Right lobe of liver (tissue), 6 donors: ENCODE results near the gene SLC22A1. TPM values are rescaled to one million over a fixed set of nuclear protein-coding genes. Genes with fewer than 3 reads are reported as not detected.
A peak's percentile ranks its signal among the peaks of the same experiment; 100 is the strongest.

ENCODE experiments used
- ATAC-seq, 4 donors: fragments of 200-7000 bp; cut with Tn5 transposase; one replicate each; pipeline ENCODE4 v1.9.1; 2020; ENCODE audit warnings: mild to moderate bottlenecking in 4 of 4, moderate library complexity in 4 of 4
- DNase-seq, 3 donors: peaks; one replicate each; pipeline ENCODE4 v3.0.0-alpha.2; 2020
- H3K27ac ChIP-seq, 3 donors: fragments of 200-600 bp; one replicate each; pipeline ENCODE4 v1.8.0; 2022
- H3K27me3 ChIP-seq, 2 donors: fragments of 200-600 bp; one replicate each; pipeline ENCODE4 v1.8.0; 2022
- H3K36me3 ChIP-seq, 4 donors: fragments of 200-600 bp; sonication (generic) in 1 of 4; one replicate each; pipeline versions ENCODE4 v1.5.1 to v1.8.0; 2017 to 2022; ENCODE audit warnings: control low read depth in 1 of 4
- H3K4me1 ChIP-seq, 4 donors: fragments of 200-600 bp; sonication (generic) in 1 of 4; one replicate each; pipeline versions ENCODE4 v1.5.1 to v1.8.0; 2017 to 2022; ENCODE audit warnings: control low read depth in 1 of 4
- H3K4me3 ChIP-seq, 3 donors: fragments of 200-600 bp; one replicate each; pipeline ENCODE4 v1.8.0; 2022
- H3K9me3 ChIP-seq, 4 donors: fragments of 200-600 bp; sonication (generic) in 1 of 4; one replicate each; pipeline versions ENCODE4 v1.5.1 to v1.8.0; 2017 to 2022; ENCODE audit warnings: control low read depth in 1 of 4
- CTCF ChIP-seq, 4 donors: fragments of 200-600 bp in 3 of 4; fragments of 450-650 bp in 1 of 4; IDR thresholded peaks; one replicate each; pipeline versions ENCODE4 v1.5.1 to v1.8.0; 2016 to 2022; ENCODE audit warnings: antibody characterized with exemption in 4 of 4, mild to moderate bottlenecking in 2 of 4
- POLR2A ChIP-seq: fragments of 450-650 bp; IDR thresholded peaks from one replicate; pipeline ENCODE4 v1.6.1; 2017; ENCODE audit warnings: antibody characterized with exemption, mild to moderate bottlenecking
- WGBS: methylation state at CpG from one replicate; pipeline ENCODE4 v1.1.6; 2018; ENCODE audit warnings: low coverage, low lambda C conversion rate; ENCODE audit not compliant: insufficient coverage; ENCODE audit errors: missing lambda C conversion rate; 5-methylcytosine and 5-hydroxymethylcytosine counted together
- intact Hi-C, 2 donors: fragments of 100-400 bp; cut with DNase I; formaldehyde crosslinking; loops; one replicate each; pipeline versions ENCODE4 v1.11.2 to v1.14.1; 2022
- total RNA-seq, 6 experiments: library from RNA; depleted of rRNA in 2 of 6; stranded (reverse); fragments of >200 nt in 2 of 6; fragmentation: NEBNext Ultra II Directional in 3 of 6; extraction: Animal tissue kit (Norgen Biotek cat#: 25700) in 3 of 6; gene quantifications; one replicate each; pipeline versions ENCODE4 v1.1.0 to v1.2.4, GENCODE V29; 2016 to 2023
- donor health status: DM: no; HTN: yes; CAD: no.
- donor health status: DM: no; HTN: no; CAD: no.
- donor health status: DM: no; HTN: no; CAD: no.
- donor health status: DM: no; HTN: yes; CAD: no.
- donor health status: DM: no; HTN: yes; CAD: no.

The SLC22A1 gene
- total RNA-seq, 6 experiments from 2014 or later = 190 to 1,656 (median 769) TPM

DNA sequence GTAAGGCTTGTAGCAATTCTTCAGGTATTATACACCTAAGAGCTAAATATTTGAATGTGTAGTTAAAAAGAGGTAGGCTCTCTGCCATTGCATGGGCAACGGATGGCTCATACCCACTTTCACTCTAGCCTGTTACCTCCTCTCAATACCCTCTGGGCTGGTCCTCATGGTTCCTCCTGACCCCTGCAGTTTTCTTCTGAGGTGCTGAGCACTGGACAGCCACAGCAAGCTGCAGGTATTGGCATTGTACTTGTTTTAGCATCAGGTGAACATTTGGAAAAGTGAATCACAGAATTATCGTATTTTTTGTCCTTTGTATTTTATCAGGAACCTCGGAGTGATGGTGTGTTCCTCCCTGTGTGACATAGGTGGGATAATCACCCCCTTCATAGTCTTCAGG lies 32.9 kb downstream of the SLC22A1 start:
- Histone ChIP-seq H3K4me1 (peaks cover 0 to 7% (median under 1%) of the 10 kb centered on the region in 4 donors), H3K9me3 (no peaks in the 10 kb centered on the region), H3K27me3 (no peaks in the 10 kb centered on the region), H3K36me3 (peaks cover 0 to 99% (median 39%) of the 10 kb centered on the region in 4 donors), H3K4me3 (no peak overlapping the region), H3K27ac (no peak overlapping the region)
- intact Hi-C loops = no loop called here
- DNase-seq = no peak
- TF ChIP-seq POLR2A (no peak), CTCF (IDR thresholded peaks at IDR 0.05) (no peak)
- ATAC-seq = peak in 1 of 4 donors; percentile 13
- WGBS = 95% methylated on average over 2 of the region's 3 CpGs

GRCh38 chr6:160156842-160157241 lies 35.2 kb downstream of the SLC22A1 start:
- intact Hi-C loops = no loop called here
- ATAC-seq (no peak), DNase-seq (no peak)
- Histone ChIP-seq H3K9me3 (no peaks in the 10 kb centered on the region), H3K4me1 (peaks cover 0 to 30% (median 6%) of the 10 kb centered on the region in 4 donors), H3K36me3 (peaks cover 0 to 79% (median 29%) of the 10 kb centered on the region in 4 donors), H3K27ac (no peak overlapping the region), H3K27me3 (no peaks in the 10 kb centered on the region), H3K4me3 (no peak overlapping the region)
- 92% methylated on average over 1 of the region's 1 CpG for WGBS
- TF ChIP-seq POLR2A = no peak
- no peak for TF ChIP-seq CTCF (IDR thresholded peaks at IDR 0.05)

- WGBS = 34% methylated on average over 3 of the region's 6 CpGs
- H3K4me3 ChIP-seq = no peak overlapping the region
- H3K27ac ChIP-seq = peak overlapping the region in 2 of 3 donors; percentile 11 to 95
- TF ChIP-seq POLR2A (no peak), CTCF (IDR thresholded peaks at IDR 0.05) (peak; percentile 15 to 50 (median 30))
- intact Hi-C loops = no loop called here
- ATAC-seq (peak; percentile 18 to 54 (median 50)), DNase-seq (no peak)
- no peaks in the 10 kb centered on the region for H3K9me3 ChIP-seq
- H3K36me3 ChIP-seq = peaks cover 0 to 43% (median 21%) of the 10 kb centered on the region in 4 donors
- peaks cover 0 to 51% (median 6%) of the 10 kb centered on the region in 4 donors for H3K4me1 ChIP-seq
- H3K27me3 ChIP-seq = no peaks in the 10 kb centered on the region
Observed at GRCh38 chr6:160160450-160160849, 38.8 kb downstream of the SLC22A1 start.

- Histone ChIP-seq H3K4me1 (peaks cover 0 to 51% (median 6%) of the 10 kb centered on the region in 4 donors), H3K27me3 (no peaks in the 10 kb centered on the region), H3K4me3 (no peak overlapping the region), H3K9me3 (no peaks in the 10 kb centered on the region), H3K27ac (peak overlapping the region in 2 of 3 donors; percentile 11 to 95), H3K36me3 (peaks cover 0 to 37% (median 17%) of the 10 kb centered on the region in 4 donors)
- ATAC-seq (peak; percentile 5 to 41 (median 18)), DNase-seq (no peak)
- intact Hi-C loops = no loop called here
- WGBS = 77% methylated on average over 9 of the region's 15 CpGs
- TF ChIP-seq CTCF (IDR thresholded peaks at IDR 0.05) (no peak), POLR2A (no peak)
Observed at GRCh38 chr6:160160929-160161646, 39.5 kb downstream of the SLC22A1 start.
